Fibroblast of pulmonary artery (primary cell): Measurements from ENCODE around the gene HSD11B1L.

ENCODE experiments used
- DNase-seq: peaks from one replicate; pipeline ENCODE4 v3.0.0-alpha.2; 2010; ENCODE audit warnings: low read depth
- H3K4me3 ChIP-seq: replicated peaks from 2 replicates; pipeline ENCODE4 v1.5.1; 2011; ENCODE audit warnings: low read depth, mild to moderate bottlenecking, control low read depth, low read length, moderate library complexity
- CTCF ChIP-seq: IDR thresholded peaks from 2 replicates; pipeline ENCODE4 v1.5.1; 2011; ENCODE audit warnings: mild to moderate bottlenecking, control low read depth, low read length, inconsistent platforms; ENCODE audit errors: missing control alignments

The HSD11B1L gene

DNA sequence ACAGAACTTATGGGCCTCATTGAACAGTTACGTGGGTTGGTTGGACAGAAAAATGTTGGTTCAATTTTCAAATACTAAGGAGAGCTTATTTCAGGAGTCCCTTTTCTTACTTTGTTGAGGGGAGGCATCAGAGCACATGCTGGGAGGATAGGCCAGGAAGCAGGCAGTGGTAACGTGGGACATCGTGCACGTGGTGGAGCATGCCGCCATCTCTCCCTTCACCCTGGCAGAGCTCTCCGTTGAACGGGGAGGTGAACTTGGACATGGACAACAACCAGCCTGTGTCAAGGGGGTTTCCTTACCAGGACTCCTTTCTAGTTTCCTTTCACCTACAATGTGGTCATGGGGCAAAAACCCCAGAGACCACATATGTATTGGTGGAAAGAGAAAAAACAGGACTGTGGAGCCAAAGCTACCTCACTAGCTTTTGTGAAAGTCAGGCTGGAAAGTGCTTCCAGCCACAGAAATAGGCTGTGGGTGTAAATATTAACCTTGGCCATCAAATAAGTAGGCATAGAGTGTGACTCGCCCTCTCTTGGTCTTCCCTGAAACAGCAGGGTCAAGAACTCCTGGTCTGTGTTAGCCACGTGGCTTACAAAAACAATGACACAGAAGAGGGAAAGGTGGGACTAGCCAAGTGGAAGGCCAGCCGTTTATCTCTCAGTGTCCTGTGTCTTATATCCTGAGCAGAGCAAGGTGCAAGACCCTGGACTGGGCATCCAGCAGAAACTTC, 14.9 kb upstream of the HSD11B1L start:
- TF ChIP-seq CTCF: peak; percentile 23
- DNase-seq: peak; percentile 58
- no peak overlapping the region for H3K4me3 ChIP-seq

DNA sequence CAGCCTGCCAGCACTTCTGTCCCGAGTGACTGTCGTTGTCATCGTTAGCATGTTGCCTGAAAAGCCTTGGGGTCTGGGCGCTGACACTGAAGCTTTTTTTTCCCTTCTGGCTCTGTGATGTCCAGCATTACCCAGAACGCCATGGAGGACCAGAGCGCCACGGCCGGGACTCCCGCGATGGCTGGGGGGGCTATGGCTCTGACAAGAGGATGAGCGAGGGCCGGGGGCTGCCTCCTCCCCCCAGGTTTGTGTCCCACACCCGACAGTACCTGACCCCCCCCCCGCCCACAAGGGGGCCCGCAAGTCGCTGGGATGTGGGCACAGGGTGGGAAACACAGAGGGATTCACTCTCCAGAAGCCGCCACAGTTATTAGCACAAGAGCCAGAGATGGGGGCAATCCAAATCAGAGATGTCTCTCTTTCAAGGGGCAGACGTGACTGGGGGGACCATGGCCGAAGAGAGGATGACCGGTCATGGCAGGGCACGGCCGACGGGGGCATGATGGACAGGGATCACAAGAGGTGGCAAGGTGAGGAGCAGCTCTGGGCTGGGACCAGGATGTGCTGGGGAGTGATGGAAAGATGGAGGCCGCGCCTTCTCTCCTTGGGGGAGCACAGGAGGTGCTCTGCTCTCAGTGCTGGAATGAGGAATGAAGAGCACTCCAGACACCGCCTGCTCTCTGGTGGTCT, 13.8 kb upstream of the HSD11B1L start:
- no peak for TF ChIP-seq CTCF
- no peak overlapping the region for H3K4me3 ChIP-seq
- no peak for DNase-seq

DNA sequence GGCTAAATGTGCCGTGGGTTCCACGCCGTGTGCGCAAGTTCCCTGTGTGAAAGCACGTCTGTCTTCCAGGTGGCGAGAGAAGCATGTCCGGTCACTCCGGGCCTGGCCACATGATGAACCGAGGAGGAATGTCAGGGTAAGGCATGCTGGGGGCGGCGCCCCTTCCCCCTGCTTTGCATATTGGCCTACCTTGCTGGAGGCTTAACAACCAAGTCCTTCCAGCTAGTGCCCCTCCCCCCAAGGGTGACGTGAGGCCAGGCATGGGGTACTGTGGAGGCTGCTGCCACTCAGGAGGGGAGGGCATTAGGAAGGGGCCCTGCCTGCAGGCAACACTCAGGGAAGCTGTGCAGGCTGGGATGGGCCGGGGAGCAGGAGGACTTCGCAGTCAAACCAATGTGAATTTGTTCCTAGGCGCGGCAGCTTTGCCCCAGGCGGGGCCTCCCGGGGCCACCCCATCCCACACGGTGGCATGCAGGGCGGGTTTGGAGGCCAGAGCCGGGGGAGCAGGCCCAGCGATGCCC, 13.0 kb upstream of the HSD11B1L start:
- H3K4me3 ChIP-seq: no peak overlapping the region
- DNase-seq: no peak
- TF ChIP-seq CTCF: no peak

GRCh38 chr19:5669212-5669611, 11.6 kb upstream of the HSD11B1L start:
- no peak overlapping the region for H3K4me3 ChIP-seq
- TF ChIP-seq CTCF: no peak
- no peak for DNase-seq

DNA sequence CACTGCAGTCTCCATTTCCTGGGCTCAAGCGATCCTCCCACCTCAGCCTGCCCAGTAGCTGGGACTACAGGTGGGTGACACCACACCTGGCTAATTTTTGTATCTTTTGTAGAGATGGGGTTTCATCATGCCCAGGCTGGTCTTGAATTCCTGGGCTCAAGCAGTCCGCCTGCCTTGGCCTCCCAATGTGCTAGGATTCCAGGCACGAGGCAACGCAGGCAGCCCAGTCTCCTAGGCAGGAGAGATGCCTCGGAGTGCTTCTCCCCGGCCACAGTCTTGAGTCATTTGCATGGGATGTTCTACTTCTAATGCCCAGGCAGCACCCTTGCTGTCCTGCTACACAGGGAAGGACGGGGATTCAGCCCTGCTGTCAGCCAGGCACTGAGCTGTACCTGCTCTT, 9.2 kb upstream of the HSD11B1L start:
- DNase-seq: no peak
- no peak for TF ChIP-seq CTCF
- no peak overlapping the region for H3K4me3 ChIP-seq

DNA sequence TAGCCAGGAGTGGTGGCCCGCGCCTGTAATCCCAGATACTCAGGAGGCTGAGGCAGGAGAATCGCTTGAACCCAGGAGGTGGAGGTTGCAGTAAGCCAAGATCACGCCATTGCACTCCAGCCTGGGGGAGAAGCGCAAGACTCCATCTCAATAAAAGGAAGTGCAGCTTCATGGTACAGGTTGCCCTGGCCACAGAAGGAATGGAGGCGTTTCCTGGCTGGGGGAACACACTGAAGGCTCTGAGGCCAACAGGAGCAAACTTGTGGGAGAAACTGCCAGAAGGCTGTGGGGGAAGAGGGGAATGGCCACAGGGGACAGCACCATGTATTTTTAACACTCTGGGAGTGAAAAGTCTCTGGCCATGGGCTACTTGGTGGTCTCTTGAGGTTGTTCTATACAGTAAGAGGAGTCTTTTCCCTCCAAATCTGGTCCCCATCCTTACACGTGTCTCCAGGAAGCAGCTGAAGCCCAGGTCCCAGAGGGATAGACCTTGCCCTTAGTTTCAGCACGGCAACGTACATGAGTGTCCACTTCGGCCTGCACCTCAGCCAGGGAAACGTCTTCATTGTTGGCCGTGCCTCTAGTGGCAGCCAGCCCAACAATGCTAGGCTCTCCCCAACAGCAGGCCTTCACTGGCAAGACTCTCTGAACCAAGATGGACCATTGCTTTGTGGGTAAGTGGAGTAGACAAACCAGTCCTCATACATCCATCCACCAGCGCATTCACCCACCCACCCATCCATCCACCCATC, 7.9 kb upstream of the HSD11B1L start:
- H3K4me3 ChIP-seq: no peak overlapping the region
- DNase-seq: no peak
- TF ChIP-seq CTCF: no peak
